Activated naive CD4-positive, alpha-beta T cell treated with Interleukin-2 at 50 U/mL for 16 hours (primary cell): ENCODE data around the gene HHIPL1.
A peak's percentile ranks its signal among the peaks of the same experiment; 100 is the strongest.

ENCODE experiments used
- DNase-seq: peaks from one replicate; pipeline ENCODE4 v3.0.0-alpha.2; 2020

The HHIPL1 gene

GRCh38 chr14:99677231-99678140 lies 32.6 kb downstream of the HHIPL1 start:
- no peak for DNase-seq

DNA sequence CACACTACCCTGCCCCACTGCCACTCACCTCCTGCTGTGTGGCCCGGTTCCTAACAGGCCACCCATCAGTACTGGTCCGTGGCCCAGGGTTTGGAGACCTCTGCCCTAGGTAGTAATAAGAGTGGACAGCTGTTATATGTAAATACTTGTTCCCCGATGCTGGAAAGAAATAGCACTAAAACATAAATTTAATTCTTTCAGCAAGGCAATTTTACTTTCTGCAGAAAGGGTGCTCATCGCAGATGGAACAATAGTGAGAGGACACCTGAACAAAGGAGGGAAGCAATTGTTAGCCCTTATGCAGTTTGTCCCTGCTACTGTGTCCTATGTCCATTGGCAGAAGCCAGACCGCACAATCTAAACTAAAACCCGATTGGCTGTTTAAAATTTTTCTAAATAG lies 33.3 kb downstream of the HHIPL1 start:
- no peak for DNase-seq

DNA sequence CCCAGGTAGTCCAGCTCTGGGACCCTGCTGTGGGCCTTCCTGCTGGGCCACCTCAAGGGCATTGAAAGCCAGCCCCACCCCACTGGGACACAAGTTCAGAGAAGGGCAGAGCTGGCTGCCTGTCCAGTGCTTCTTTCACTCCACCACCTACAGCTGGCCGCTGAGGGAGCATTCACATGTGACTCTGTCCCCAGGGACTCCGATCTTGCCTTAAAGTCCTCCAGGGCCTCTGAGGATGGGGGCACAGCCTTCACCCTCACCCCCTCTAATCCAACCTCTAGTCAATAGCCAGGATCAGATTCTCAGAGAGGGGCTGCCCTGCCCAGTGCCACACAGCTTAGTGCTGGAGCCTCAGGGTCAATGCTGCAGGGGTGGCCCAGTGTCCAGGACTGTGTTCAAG lies 34.2 kb downstream of the HHIPL1 start:
- DNase-seq, result no peak

DNA sequence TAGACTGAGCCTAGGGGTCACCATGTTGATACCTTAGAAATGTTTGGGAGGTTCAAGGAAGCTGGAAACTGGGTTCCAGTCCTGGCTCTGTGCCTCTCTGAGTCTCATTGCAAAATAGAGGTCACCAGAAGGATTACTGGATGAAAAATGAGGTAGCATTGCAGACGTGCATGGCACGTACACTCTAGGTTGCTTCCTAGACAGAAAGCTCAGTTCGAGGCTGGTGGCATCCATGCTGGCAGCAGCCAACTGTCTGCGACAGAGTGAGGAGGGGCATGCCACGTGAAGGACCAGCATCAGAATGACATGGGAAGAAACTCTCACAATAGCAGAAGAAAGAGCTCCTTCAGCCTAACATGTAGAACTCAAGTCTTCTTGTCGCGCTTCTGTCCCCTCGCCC lies 34.6 kb downstream of the HHIPL1 start:
- DNase-seq, result no peak

DNA sequence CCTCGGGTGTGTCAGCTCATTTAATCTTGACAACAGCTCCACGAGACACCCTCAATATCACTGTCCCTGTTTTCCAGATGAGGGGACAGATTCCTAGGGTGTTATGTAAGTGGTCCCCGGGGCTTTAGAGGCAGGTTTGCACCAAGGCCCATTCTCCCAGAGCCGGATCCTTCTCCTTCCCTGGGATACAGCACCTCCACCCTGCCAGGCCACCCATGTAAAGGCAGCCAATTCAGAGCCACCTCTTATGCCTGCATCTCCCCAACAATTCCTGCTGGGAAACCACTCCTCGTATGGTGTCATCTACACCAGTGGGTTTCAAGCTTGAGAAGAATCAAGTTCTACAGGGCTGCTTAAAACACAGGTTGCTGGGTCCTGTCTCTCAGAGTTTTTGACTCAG lies 35.1 kb downstream of the HHIPL1 start:
- DNase-seq, result no peak

DNA sequence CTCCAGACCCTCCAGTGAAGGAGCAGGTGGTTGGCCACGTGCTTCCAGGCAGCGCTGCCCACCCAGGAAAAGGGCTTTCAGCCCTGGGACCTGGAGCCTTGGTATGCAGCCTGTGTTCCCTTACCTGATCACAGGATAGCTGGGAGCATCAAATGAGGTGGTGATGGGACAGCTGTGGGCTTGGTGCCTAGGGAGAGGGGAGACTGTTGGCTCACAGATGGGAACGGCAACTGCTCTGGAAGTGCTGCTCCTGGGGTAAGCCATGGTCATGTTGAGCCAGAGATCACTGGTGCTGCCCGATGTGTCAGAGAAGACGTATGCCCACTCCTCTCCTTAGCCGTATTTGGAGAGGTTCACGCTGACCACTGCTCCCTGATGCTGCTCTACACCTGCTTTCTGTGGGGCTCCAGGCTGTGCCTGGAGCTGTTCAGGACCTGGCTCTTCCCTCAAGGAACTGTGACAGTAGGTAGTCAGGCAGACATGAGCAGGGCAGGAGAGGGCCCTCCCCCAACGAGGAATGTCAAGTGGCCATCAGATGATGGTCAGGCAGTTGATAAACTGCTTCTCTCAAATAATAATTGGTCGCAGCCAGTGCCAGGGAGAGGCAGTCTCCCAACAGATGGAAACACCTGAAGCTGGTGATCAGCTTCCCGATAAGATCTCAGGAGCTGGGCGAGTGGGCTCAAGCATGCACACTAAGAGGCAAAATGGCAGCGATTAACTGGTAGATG lies 36.3 kb downstream of the HHIPL1 start:
- DNase-seq, result no peak

DNA sequence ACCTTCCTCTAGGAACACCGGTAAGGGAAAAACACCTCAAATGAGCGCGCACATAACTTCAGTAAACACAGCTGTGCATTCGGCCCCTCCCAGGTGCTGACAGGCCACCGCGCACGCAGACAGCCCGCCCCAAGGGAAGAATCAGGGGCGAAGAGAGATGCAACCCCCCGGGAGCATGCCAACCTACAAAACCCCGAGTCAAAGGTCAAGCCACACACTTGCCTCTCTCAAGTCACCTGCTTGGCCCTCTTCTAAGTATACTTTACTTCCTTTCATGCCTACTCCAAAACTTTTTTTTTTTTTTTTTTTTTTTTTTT lies 36.9 kb downstream of the HHIPL1 start:
- no peak for DNase-seq

GRCh38 chr14:99682809-99683618 lies 38.1 kb downstream of the HHIPL1 start:
- peak; percentile 87 for DNase-seq

GRCh38 chr14:99683619-99684409 lies 38.9 kb downstream of the HHIPL1 start, which contains the start of gene CYP46A1:
CYP46A1 (plus strand) TSS chr14:99684298; CDS start chr14:99684418, 120 bp downstream.
- peak; percentile 100 for DNase-seq

GRCh38 chr14:99684410-99684934 lies 39.5 kb downstream of the HHIPL1 start:
- DNase-seq, result no peak

- DNase-seq, result no peak
These were observed 40.2 kb downstream of the HHIPL1 start for GRCh38 chr14:99685151-99685591.

GRCh38 chr14:99685596-99685995 lies 40.7 kb downstream of the HHIPL1 start:
- DNase-seq, result no peak

- DNase-seq, result no peak
These were observed 41.8 kb downstream of the HHIPL1 start for GRCh38 chr14:99686557-99687283.

DNA sequence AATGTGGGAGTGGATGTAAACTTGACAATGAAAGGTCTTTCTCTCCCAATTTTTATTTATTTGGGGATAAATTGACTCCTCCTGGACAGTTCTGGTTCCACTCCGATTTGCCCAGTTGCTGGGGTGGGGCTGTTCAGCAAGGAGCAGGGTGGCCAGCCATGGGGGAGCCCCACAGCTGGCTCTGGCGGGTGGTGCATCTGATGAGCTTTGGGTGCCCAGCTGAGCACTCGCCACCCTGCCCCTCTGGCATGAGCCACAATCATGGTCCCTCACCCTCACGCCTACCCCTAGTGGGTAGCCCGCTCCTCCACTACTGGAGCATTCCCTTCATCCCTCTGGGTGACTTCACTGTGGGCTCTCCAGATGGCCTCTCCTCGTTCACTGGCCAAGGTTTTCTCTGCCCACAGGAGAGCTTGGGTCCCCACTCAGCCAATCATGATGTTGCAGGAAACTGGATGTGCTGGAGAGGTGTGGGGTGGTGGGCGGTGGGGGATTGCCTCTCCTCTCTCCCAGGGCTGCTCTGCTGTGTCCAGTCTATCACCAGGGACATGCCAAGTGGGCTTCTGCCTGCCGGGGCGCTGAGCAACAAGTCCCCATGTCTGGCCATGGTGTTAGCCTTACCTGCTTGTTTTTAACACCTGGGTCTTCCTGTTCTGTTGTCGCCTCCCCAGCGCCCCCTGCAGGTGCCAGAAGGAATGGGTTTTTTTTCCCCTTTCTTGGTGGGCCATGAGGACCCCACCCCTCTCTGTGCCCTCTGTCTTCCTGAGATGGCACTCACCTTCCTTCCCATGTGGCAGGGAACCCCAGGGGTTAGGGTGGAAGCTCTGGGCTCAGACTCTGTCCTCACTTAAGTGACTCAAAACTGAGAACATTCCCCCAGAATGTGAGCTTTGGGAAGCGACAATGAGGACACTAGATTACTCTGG lies 42.6 kb downstream of the HHIPL1 start:
- peak; percentile 35 for DNase-seq

DNA sequence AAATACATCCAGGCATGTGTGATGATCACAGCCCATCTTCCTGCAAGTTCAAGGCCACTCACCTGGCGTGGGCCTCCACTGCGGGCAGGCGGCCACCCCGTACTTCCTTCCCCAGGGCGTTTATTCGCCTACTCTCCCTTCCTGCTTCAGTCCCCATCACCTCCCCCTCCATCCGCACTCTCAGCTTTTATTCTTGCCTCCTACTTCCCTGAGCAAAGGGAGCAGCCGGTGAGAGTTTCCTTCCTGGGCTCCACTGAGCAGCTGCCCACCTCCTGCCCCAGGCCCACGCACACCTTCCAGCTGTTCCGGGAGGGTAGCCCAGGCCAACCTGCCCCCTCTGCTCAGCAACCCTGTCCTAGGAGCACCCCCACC lies 43.3 kb downstream of the HHIPL1 start:
- DNase-seq, result no peak

DNA sequence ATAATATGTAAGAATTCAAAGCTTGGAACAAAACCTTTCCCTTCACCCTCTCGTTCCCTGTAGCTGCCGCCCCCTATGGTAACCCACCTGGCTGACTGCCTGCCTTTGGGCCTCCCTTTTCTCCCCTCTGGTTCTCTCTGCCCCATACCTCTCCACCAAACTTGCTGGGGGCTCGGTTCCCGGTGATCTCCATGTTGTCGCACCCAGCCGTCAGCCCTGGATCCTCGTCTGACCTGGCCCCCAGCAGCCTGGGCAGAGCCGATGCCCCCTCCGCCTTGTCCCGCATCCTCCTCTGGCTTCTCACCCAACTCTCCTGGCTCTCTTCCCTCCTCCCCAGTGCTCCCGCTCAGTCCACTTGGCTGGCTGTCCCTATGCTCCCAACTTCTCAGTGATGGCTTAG lies 43.7 kb downstream of the HHIPL1 start:
- DNase-seq, result no peak

DNA sequence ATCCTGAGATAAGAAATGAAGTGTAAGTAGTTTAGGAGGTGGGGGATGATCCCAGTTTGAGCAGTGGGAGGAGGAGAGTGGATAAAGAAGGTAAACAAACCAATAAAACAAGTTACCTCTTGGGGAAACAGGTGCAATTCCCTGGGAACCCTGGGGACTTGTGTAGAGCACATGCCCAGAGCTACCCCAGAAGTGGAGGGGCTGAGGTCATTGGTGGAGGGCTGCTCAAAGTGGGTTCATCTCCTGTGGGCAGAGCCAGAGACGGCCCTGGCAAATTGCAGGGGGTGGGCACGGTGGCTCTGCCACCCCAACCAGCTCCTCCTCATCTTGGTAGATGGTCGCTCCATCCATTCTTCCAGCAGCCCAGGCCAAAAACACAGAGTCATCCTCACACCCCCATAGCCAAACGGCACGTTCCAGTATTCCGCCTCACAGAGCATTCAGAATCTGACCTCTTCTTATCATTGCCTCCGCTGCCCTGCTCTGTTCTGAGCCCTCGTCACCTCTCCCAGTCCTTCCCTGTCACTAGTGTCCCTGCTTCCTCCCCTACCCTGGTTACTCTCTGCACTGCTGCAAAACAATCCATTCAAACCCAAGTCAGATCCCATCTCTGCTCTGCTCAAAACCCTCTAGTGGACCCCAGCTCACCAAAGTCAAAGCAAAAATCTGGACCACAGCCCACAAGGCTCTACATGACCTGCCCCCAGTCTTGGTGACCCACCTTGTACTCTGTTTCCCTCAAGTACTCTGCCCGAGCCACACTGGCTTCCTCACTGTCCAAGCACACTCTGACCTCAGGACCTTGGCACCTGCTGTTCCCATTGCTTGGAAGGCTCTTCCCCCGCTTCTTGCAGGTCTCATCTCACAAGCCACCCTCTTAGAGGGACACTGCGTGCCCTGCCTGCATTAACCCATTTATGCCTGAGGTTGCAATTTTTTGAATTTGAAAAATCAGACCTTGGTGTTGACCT lies 44.6 kb downstream of the HHIPL1 start:
- DNase-seq, result no peak

GRCh38 chr14:99690636-99691035 lies 45.7 kb downstream of the HHIPL1 start:
- no peak for DNase-seq
